MM.1S (cell line): Measurements from ENCODE around the gene ANKRD9.

Source experiments
- DNase-seq: peaks from one replicate; pipeline ENCODE4 v3.0.0-alpha.2; 2015
- H2AFZ ChIP-seq: fragments of 300-600 bp; sonication (generic); 2 replicates; pipeline ENCODE4 v1.6.0; 2016; ENCODE audit warnings: antibody characterized with exemption, low read length
- H3F3A ChIP-seq: fragments of 300-600 bp; sonication (generic); 2 replicates; pipeline ENCODE4 v1.6.1; 2016; ENCODE audit warnings: mild to moderate bottlenecking, antibody characterized with exemption, low read length, moderate library complexity, mixed read lengths; ENCODE audit not compliant: insufficient read depth
- H3K27ac ChIP-seq: fragments of 300-600 bp; sonication (generic); 2 replicates; pipeline ENCODE4 v1.5.1; 2016; ENCODE audit warnings: mild to moderate bottlenecking, low read length
- H3K27me3 ChIP-seq: fragments of 300-600 bp; sonication (generic); replicated peaks from 2 replicates; pipeline ENCODE4 v1.6.0; 2016; ENCODE audit warnings: low read length; ENCODE audit not compliant: insufficient read depth
- H3K36me3 ChIP-seq: fragments of 300-600 bp; sonication (generic); replicated peaks from 2 replicates; pipeline ENCODE4 v1.6.1; 2016; ENCODE audit warnings: mild to moderate bottlenecking, low read length, mixed read lengths; ENCODE audit not compliant: insufficient read depth
- H3K4me1 ChIP-seq: fragments of 300-600 bp; sonication (generic); 2 replicates; pipeline ENCODE4 v1.6.1; 2016; ENCODE audit warnings: low read length, mixed read lengths
- H3K4me2 ChIP-seq: fragments of 300-600 bp; sonication (generic); 2 replicates; pipeline ENCODE4 v1.6.0; 2016; ENCODE audit warnings: low read depth, low read length
- H3K4me3 ChIP-seq: fragments of 300-600 bp; sonication (generic); 2 replicates; pipeline ENCODE4 v1.5.1; 2016; ENCODE audit warnings: low read length, mixed read lengths
- H3K79me2 ChIP-seq: fragments of 300-600 bp; sonication (generic); 2 replicates; pipeline ENCODE4 v1.6.1; 2016; ENCODE audit warnings: mixed run types, low read length, mixed read lengths
- H3K9ac ChIP-seq: fragments of 300-600 bp; sonication (generic); 2 replicates; pipeline ENCODE4 v1.6.1; 2016; ENCODE audit warnings: low read length, mixed read lengths
- H3K9me2 ChIP-seq: fragments of 300-600 bp; sonication (generic); replicated peaks from 2 replicates; pipeline ENCODE4 v1.6.1; 2016; ENCODE audit warnings: mild to moderate bottlenecking, low read length, mixed read lengths; ENCODE audit not compliant: insufficient read depth
- H3K9me3 ChIP-seq: fragments of 300-600 bp; sonication (generic); replicated peaks from 2 replicates; pipeline ENCODE4 v1.6.1; 2016; ENCODE audit warnings: mild to moderate bottlenecking, low read length, mixed read lengths; ENCODE audit not compliant: insufficient read depth
- H4K20me1 ChIP-seq: fragments of 300-600 bp; sonication (generic); 2 replicates; pipeline ENCODE4 v1.6.1; 2016; ENCODE audit warnings: mild to moderate bottlenecking, low read length, moderate library complexity, mixed read lengths; ENCODE audit not compliant: insufficient read depth
- CTCF ChIP-seq: fragments of 300-600 bp; sonication (generic); IDR thresholded peaks from 2 replicates; pipeline ENCODE4 v1.5.1; 2016; ENCODE audit warnings: antibody characterized with exemption, low read length, mixed read lengths
- EZH2 ChIP-seq: fragments of 300-600 bp; sonication (generic); optimal IDR thresholded peaks from 2 replicates; pipeline ENCODE3; 2017; ENCODE audit warnings: low read depth, mild to moderate bottlenecking, antibody characterized with exemption, low read length, mixed read lengths
- EZH2phosphoT487 ChIP-seq: fragments of 300-600 bp; sonication (generic); IDR thresholded peaks from 2 replicates; pipeline ENCODE4 v1.6.1; 2018; ENCODE audit warnings: antibody characterized with exemption, low read length

The ANKRD9 gene

DNA sequence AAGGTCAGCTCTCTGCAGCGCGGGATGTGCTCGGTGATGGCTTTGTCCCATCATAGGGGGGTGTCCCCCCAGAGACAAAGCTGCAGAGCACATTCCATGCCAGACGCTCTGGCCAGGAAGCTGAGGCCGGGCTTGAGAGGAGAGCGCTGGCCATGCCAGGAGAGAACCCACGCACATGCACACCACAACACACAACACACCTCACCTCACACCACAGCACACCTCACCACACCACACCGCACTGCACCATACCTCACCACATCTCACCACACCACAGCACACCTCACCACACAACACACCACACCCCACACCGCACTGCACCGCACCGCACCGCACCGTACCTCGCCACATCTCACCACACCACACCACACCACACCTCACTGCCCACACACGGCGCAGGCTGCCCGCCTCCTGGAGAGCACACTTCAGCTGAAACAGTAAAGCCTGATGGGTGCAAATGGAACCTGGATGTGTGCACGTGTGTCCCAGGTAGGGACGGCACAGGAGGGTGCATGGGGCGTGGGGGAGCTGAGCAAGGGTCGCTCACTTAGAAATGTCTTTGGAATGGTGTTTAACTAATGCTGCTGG is 10.8 kb downstream of the ANKRD9 start:
- Histone ChIP-seq H3K36me3 (no peaks in the 10 kb centered on the region), H3K27me3 (no peaks in the 10 kb centered on the region), H4K20me1 (no peaks in the 10 kb centered on the region), H3K79me2 (no peaks in the 10 kb centered on the region), H3K9me2 (no peaks in the 10 kb centered on the region), H2AFZ (no peak overlapping the region), H3F3A (no peaks in the 10 kb centered on the region), H3K4me3 (no peak overlapping the region), H3K4me2 (no peak overlapping the region), H3K27ac (no peak overlapping the region), H3K9me3 (no peaks in the 10 kb centered on the region), H3K4me1 (no peaks in the 10 kb centered on the region), H3K9ac (no peak overlapping the region)
- TF ChIP-seq CTCF (no peak), EZH2phosphoT487 (no peak), EZH2 (no peak)
- no peak for DNase-seq

DNA sequence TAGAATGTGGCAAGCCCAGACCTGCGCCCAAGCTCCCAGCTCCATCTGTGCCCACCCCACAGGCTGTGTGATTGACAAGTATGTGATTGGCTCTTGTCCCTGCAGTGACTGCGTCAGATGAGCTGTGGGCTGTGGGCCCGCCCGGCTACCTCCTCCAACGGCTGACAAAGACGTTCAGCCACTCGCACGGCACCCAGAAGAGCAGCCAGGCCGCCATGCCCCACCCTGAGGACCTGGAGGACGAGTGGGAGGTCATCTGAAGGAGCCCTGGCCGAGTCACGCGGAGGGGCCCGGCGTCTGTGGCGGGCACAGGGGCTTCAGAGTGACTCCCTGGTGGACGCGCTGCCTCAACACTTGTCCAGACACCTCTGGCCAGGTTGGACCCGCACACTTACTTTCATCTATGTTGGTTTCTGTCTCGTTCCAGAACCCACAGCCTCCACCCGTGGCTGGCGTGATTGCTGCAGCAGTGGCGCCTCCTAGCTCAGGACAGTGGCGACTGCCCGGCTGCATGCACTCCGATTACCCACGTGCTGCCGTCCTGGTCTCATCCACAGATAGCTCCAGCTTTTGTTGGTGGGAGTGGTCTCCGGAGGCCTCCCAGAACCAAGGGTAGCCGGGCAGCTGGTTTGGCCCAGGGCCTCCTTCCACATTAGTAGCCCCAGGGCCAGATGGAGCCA is 11.4 kb downstream of the ANKRD9 start:
- H3K4me1 ChIP-seq: no peaks in the 10 kb centered on the region
- no peak overlapping the region for H3K27ac ChIP-seq
- TF ChIP-seq CTCF (no peak), EZH2 (no peak), EZH2phosphoT487 (no peak)
- no peaks in the 10 kb centered on the region for H3K36me3 ChIP-seq
- no peak overlapping the region for H3K9ac ChIP-seq
- no peaks in the 10 kb centered on the region for H3K79me2 ChIP-seq
- H4K20me1 ChIP-seq: no peaks in the 10 kb centered on the region
- no peak overlapping the region for H2AFZ ChIP-seq
- DNase-seq: no peak
- no peaks in the 10 kb centered on the region for H3F3A ChIP-seq
- H3K27me3 ChIP-seq: no peaks in the 10 kb centered on the region
- no peak overlapping the region for H3K4me3 ChIP-seq
- H3K9me2 ChIP-seq: no peaks in the 10 kb centered on the region
- H3K9me3 ChIP-seq: no peaks in the 10 kb centered on the region
- H3K4me2 ChIP-seq: no peak overlapping the region

DNA sequence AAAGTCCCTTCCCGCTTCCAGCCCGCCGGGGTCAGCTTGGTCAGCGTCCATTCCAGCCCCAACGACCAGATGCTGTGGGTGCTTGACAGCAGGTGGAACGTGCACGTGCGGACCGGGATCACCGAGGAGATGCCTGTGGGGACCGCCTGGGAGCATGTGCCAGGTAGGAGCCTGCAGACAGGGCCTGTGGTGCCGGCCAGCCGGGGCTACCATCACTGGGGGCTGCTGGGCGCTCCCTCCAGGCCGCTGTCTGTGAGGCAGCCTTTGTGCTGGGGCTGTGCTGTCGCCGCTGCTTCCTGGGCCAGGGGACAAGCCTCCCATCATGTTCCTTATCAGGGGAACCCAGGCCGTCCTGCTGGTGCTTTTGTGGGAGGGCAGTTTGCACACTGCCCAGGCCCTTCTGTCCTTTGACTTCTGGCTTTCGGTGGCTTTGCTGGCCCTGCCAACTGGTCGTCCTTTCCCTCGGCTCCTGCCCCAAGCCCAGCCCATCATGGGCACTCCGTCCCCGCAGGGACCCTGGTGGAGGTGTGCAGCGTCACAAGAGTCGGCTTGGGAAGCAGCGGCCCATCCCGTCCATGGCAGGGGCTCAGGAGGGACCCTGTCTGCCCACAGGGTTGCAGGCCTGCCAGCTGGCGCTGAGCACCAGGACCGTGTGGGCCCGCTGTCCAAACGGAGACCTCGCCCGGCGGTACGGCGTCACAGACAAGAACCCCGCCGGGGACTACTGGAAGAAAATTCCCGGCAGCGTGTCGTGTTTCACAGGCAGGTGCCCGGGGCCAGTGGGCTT is 12.4 kb downstream of the ANKRD9 start:
- no peak for DNase-seq
- Histone ChIP-seq H3K4me3 (no peak overlapping the region), H3K9me2 (no peaks in the 10 kb centered on the region), H3K9ac (no peak overlapping the region), H3K36me3 (no peaks in the 10 kb centered on the region), H3K27me3 (no peaks in the 10 kb centered on the region), H3K4me1 (no peaks in the 10 kb centered on the region), H3K9me3 (no peaks in the 10 kb centered on the region), H3F3A (no peaks in the 10 kb centered on the region), H3K79me2 (no peaks in the 10 kb centered on the region), H2AFZ (no peak overlapping the region), H4K20me1 (no peaks in the 10 kb centered on the region), H3K27ac (no peak overlapping the region), H3K4me2 (no peak overlapping the region)
- TF ChIP-seq CTCF (no peak), EZH2 (no peak), EZH2phosphoT487 (no peak)
